ENCODE data around the gene STAM. TPM values are rescaled to one million over a fixed set of nuclear protein-coding genes. Genes with fewer than 3 reads are reported as not detected.

The STAM gene
- total and polyA plus RNA-seq, 10 of the 15 experiments (the other 5 are each of a cell fraction or from before 2014, with no cell fraction given): 8.8 to 15.9 (median 14.4) TPM

GRCh38 chr10:17643755-17644484 lies at the start of gene STAM (continued):
- TF ChIP-seq, protein P1, sequence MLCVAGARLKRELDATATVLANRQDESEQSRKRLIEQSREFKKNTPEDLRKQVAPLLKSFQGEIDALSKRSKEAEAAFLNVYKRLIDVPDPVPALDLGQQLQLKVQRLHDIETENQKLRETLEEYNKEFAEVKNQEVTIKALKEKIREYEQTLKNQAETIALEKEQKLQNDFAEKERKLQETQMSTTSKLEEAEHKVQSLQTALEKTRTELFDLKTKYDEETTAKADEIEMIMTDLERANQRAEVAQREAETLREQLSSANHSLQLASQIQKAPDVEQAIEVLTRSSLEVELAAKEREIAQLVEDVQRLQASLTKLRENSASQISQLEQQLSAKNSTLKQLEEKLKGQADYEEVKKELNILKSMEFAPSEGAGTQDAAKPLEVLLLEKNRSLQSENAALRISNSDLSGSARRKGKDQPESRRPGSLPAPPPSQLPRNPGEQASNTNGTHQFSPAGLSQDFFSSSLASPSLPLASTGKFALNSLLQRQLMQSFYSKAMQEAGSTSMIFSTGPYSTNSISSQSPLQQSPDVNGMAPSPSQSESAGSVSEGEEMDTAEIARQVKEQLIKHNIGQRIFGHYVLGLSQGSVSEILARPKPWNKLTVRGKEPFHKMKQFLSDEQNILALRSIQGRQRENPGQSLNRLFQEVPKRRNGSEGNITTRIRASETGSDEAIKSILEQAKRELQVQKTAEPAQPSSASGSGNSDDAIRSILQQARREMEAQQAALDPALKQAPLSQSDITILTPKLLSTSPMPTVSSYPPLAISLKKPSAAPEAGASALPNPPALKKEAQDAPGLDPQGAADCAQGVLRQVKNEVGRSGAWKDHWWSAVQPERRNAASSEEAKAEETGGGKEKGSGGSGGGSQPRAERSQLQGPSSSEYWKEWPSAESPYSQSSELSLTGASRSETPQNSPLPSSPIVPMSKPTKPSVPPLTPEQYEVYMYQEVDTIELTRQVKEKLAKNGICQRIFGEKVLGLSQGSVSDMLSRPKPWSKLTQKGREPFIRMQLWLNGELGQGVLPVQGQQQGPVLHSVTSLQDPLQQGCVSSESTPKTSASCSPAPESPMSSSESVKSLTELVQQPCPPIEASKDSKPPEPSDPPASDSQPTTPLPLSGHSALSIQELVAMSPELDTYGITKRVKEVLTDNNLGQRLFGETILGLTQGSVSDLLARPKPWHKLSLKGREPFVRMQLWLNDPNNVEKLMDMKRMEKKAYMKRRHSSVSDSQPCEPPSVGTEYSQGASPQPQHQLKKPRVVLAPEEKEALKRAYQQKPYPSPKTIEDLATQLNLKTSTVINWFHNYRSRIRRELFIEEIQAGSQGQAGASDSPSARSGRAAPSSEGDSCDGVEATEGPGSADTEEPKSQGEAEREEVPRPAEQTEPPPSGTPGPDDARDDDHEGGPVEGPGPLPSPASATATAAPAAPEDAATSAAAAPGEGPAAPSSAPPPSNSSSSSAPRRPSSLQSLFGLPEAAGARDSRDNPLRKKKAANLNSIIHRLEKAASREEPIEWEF (IDR thresholded peaks at IDR 0.05; ENCODE audit: insufficient replicate concordance, low read depth, low read length): no peak
- no peak for TF ChIP-seq EZH2 (IDR thresholded peaks at IDR 0.05; ENCODE audit: borderline replicate concordance, control insufficient read depth, low read depth, low read length)
- no peak for TF ChIP-seq CHD4 (IDR thresholded peaks at IDR 0.05)
- TF ChIP-seq FOS (IDR thresholded peaks at IDR 0.05; ENCODE audit: borderline replicate concordance, extremely low read depth, insufficient read length): no peak
- peak; percentile 48 to 74; a peak in 2 of 4 replicates for TF ChIP-seq BHLHE40 (IDR thresholded peaks at IDR 0.05; ENCODE audit: borderline replicate concordance in 1 of 2, low read depth in 2 of 2, low read length in 1 of 2)
- TF ChIP-seq, protein P2, sequence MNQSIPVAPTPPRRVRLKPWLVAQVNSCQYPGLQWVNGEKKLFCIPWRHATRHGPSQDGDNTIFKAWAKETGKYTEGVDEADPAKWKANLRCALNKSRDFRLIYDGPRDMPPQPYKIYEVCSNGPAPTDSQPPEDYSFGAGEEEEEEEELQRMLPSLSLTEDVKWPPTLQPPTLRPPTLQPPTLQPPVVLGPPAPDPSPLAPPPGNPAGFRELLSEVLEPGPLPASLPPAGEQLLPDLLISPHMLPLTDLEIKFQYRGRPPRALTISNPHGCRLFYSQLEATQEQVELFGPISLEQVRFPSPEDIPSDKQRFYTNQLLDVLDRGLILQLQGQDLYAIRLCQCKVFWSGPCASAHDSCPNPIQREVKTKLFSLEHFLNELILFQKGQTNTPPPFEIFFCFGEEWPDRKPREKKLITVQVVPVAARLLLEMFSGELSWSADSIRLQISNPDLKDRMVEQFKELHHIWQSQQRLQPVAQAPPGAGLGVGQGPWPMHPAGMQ (IDR thresholded peaks at IDR 0.05; ENCODE audit: borderline replicate concordance): peak; percentile 99
- no peak for TF ChIP-seq BMI1 (IDR thresholded peaks at IDR 0.05; ENCODE audit: borderline replicate concordance)
- 0 out of 2 replicates have a peak, but pooled peaks have one; percentile 2 for TF ChIP-seq IRF4 (IDR thresholded peaks at IDR 0.05; ENCODE audit: low read depth, low read length)
- TF ChIP-seq POLR2AphosphoS2 (IDR thresholded peaks at IDR 0.05; ENCODE audit: low read depth, low read length): peak; percentile 68
- peak; percentile 89 for TF ChIP-seq NBN (IDR thresholded peaks at IDR 0.05)
- peak; percentile 46 for TF ChIP-seq ATF7 (IDR thresholded peaks at IDR 0.05; ENCODE audit: low read depth)
- no peak for TF ChIP-seq NR2F1 (conservative IDR thresholded peaks at IDR 0.05)
- TF ChIP-seq KLF5 (IDR thresholded peaks at IDR 0.05; ENCODE audit: partially characterized antibody): peak; percentile 89
- peak; percentile 30; the same call in 1 of the 2 replicates for TF ChIP-seq YY1 (IDR thresholded peaks at IDR 0.05; ENCODE audit: low read depth, low read length)
- TF ChIP-seq, protein P3, sequence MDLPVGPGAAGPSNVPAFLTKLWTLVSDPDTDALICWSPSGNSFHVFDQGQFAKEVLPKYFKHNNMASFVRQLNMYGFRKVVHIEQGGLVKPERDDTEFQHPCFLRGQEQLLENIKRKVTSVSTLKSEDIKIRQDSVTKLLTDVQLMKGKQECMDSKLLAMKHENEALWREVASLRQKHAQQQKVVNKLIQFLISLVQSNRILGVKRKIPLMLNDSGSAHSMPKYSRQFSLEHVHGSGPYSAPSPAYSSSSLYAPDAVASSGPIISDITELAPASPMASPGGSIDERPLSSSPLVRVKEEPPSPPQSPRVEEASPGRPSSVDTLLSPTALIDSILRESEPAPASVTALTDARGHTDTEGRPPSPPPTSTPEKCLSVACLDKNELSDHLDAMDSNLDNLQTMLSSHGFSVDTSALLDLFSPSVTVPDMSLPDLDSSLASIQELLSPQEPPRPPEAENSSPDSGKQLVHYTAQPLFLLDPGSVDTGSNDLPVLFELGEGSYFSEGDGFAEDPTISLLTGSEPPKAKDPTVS (IDR thresholded peaks at IDR 0.05; ENCODE audit: low read depth, low read length): 0 out of 2 replicates have a peak, but pooled peaks have one; percentile 60
- no peak for TF ChIP-seq TCF7 (IDR thresholded peaks at IDR 0.05; ENCODE audit: borderline replicate concordance)
- no peak for TF ChIP-seq TBL1XR1 (IDR thresholded peaks at IDR 0.05; ENCODE audit: low read depth, low read length)
- no peak for TF ChIP-seq ZSCAN29 (IDR thresholded peaks at IDR 0.05)
- TF ChIP-seq SUPT20H (IDR thresholded peaks at IDR 0.05; ENCODE audit: borderline replicate concordance, control insufficient read depth, low read depth, low read length): no peak
- peak; percentile 69 for TF ChIP-seq HCFC1 (IDR thresholded peaks at IDR 0.05; ENCODE audit: low read length)
- peak; percentile 92 for TF ChIP-seq PML (IDR thresholded peaks at IDR 0.05; ENCODE audit: low read length)
